ENCODE results near the gene POLR3A. TPM values are rescaled to one million over a fixed set of nuclear protein-coding genes. Genes with fewer than 3 reads are reported as not detected.

POLR3A gene
- total RNA-seq, 1 experiment from 2014 or later = 8.3 TPM

Other genes with a start within 250 kb of the POLR3A start
- 8.6 and 25.2 TPM in 2 replicates for gene DLG5, start 102.8 kb downstream of the POLR3A start, total RNA-seq (2014; rRNA removed; shearing (Covaris generic))
- 2,233 and 2,498 TPM in 2 replicates for gene RPS24, start 4.3 kb upstream of the POLR3A start, total RNA-seq (2014; rRNA removed; shearing (Covaris generic))

Measured in Daoy (cell line).